GM23338 (cell line): ENCODE results near the gene GAREM1. TPM values are rescaled to one million over a fixed set of nuclear protein-coding genes. Genes with fewer than 3 reads are reported as not detected.

ENCODE experiments used
- ATAC-seq: fragments of 200-7000 bp; cut with Tn5 transposase; 3 replicates; pipeline ENCODE4 v1.9.1; 2020
- DNase-seq: peaks from one replicate; pipeline ENCODE4 v3.0.0-alpha.2; 2015; ENCODE audit warnings: low spot score
- H2AFZ ChIP-seq: fragments of 200-600 bp; sonication (generic); 2 replicates; pipeline ENCODE4 v1.8.0; 2016; ENCODE audit warnings: antibody characterized with exemption, mild to moderate bottlenecking, moderate library complexity
- H3F3A ChIP-seq: fragments of 200-600 bp; sonication (generic); replicated peaks from 2 replicates; pipeline ENCODE4 v1.8.0; 2017; ENCODE audit warnings: antibody characterized with exemption, mixed run types, low read depth
- H3K27ac ChIP-seq: fragments of 200-600 bp; sonication (generic); 2 replicates; pipeline ENCODE4 v1.6.1; 2016; ENCODE audit warnings: low read depth
- H3K27me3 ChIP-seq: fragments of 200-600 bp; sonication (generic); 2 replicates; pipeline ENCODE4 v1.8.0; 2016; ENCODE audit warnings: mild to moderate bottlenecking, mixed run types, moderate library complexity; ENCODE audit not compliant: insufficient read depth
- H3K36me3 ChIP-seq: fragments of 200-600 bp; sonication (generic); 2 replicates; pipeline ENCODE4 v1.8.0; 2016; ENCODE audit warnings: mild to moderate bottlenecking; ENCODE audit not compliant: insufficient read depth
- H3K4me1 ChIP-seq: fragments of 200-600 bp; sonication (generic); 2 replicates; pipeline ENCODE4 v1.8.0; 2016; ENCODE audit warnings: mild to moderate bottlenecking, moderate library complexity; ENCODE audit not compliant: insufficient read depth
- H3K4me2 ChIP-seq: fragments of 200-600 bp; sonication (generic); 2 replicates; pipeline ENCODE4 v1.7.1; 2017; ENCODE audit warnings: mixed run types
- H3K4me3 ChIP-seq: fragments of 200-600 bp; sonication (generic); 2 replicates; pipeline ENCODE4 v1.6.1; 2016; ENCODE audit warnings: mixed run types
- H3K79me2 ChIP-seq: fragments of 200-600 bp; sonication (generic); replicated peaks from 2 replicates; pipeline ENCODE4 v1.8.0; 2017; ENCODE audit warnings: mild to moderate bottlenecking; ENCODE audit not compliant: insufficient read depth
- H3K9me2 ChIP-seq: fragments of 200-600 bp; sonication (generic); 2 replicates; pipeline ENCODE4 v1.8.0; 2017; ENCODE audit not compliant: insufficient read depth
- H4K20me1 ChIP-seq: fragments of 200-600 bp; sonication (generic); replicated peaks from 2 replicates; pipeline ENCODE4 v1.8.0; 2017; ENCODE audit warnings: mild to moderate bottlenecking; ENCODE audit not compliant: insufficient read depth
- H3K27ac Mint-ChIP-seq: 2 replicates; pipeline ENCODE4 v1.8.0; 2020; ENCODE audit warnings: inconsistent platforms, mild to moderate bottlenecking, moderate library complexity, mixed read lengths
- H3K27me3 Mint-ChIP-seq: 3 replicates; pipeline ENCODE4 v1.8.0; 2022; ENCODE audit warnings: low read depth, mild to moderate bottlenecking, moderate library complexity, mixed read lengths, inconsistent platforms; ENCODE audit not compliant: insufficient read depth, poor library complexity
- H3K36me3 Mint-ChIP-seq: 3 replicates; pipeline ENCODE4 v1.8.0; 2021; ENCODE audit warnings: low read depth, mild to moderate bottlenecking, inconsistent platforms, moderate library complexity, mixed read lengths
- H3K4me1 Mint-ChIP-seq: 3 replicates; pipeline ENCODE4 v1.8.0; 2020; ENCODE audit warnings: mild to moderate bottlenecking, inconsistent platforms, mixed read lengths
- H3K4me3 Mint-ChIP-seq: 3 replicates; pipeline ENCODE4 v1.8.0; 2021; ENCODE audit warnings: moderate library complexity, mild to moderate bottlenecking, inconsistent platforms, mixed read lengths
- H3K9me3 Mint-ChIP-seq: 3 replicates; pipeline ENCODE4 v1.8.0; 2020; ENCODE audit warnings: moderate library complexity, mild to moderate bottlenecking, inconsistent platforms, mixed read lengths
- CTCF ChIP-seq, 2 experiments: fragments of 200-600 bp in 1 of 2; sonication (generic) in 1 of 2; conservative IDR thresholded peaks; 2 replicates each; pipeline versions ENCODE4 v1.5.1 to v1.6.1; 2016 to 2017; ENCODE audit warnings: antibody characterized with exemption in 2 of 2, low read depth in 2 of 2, mild to moderate bottlenecking in 2 of 2, moderate library complexity in 1 of 2
- EZH2 ChIP-seq: fragments of 200-600 bp; sonication (generic); IDR thresholded peaks from one replicate; pipeline ENCODE4 v1.8.0; 2017; ENCODE audit warnings: antibody characterized with exemption, mild to moderate bottlenecking, low read depth; ENCODE audit not compliant: unreplicated experiment
- EZH2phosphoT487 ChIP-seq: fragments of 200-600 bp; sonication (generic); IDR thresholded peaks from one replicate; pipeline ENCODE4 v1.8.1; 2018; ENCODE audit warnings: antibody characterized with exemption; ENCODE audit not compliant: unreplicated experiment
- JUNB ChIP-seq: IDR thresholded peaks from one replicate; pipeline ENCODE4 v1.6.1; 2016; ENCODE audit warnings: antibody characterized with exemption; ENCODE audit not compliant: unreplicated experiment
- NANOG ChIP-seq: IDR thresholded peaks from 2 replicates; pipeline ENCODE4 v1.6.1; 2016; ENCODE audit warnings: antibody characterized with exemption, borderline replicate concordance
- ZNF114 ChIP-seq: fragments of 250-450 bp; sonication (Bioruptor Pico); IDR thresholded peaks from 2 replicates; pipeline ENCODE4 v1.5.0; 2020; ENCODE audit warnings: mild to moderate bottlenecking, moderate library complexity
- ZNF331 ChIP-seq: fragments of 250-450 bp; sonication (Bioruptor Pico); IDR thresholded peaks from 2 replicates; pipeline ENCODE4 v1.5.0; 2020; ENCODE audit warnings: low read depth, mild to moderate bottlenecking, moderate library complexity
- polyA plus RNA-seq: library from polyadenylated mRNA; unstranded; fragments of >200 nt; fragmentation: Nextera tagmentation; extraction: Ambion mirVana; gene quantifications from 2 replicates; pipeline ENCODE4 v1.2.1, GENCODE V29; 2016
- total RNA-seq: library from RNA; depleted of rRNA; stranded (reverse); fragments of >200 nt; shearing (Covaris generic); gene quantifications from 2 replicates; pipeline ENCODE4 v1.2.3, GENCODE V29; 2014
- TF ChIP-seq, protein P1 (sequence below): IDR thresholded peaks from one replicate; pipeline ENCODE4 v1.6.1; 2018; ENCODE audit warnings: antibody characterized with exemption; ENCODE audit not compliant: unreplicated experiment

Gene GAREM1
- total and polyA plus RNA-seq, 2 experiments from 2014 or later = 2.7 to 6.0 TPM

DNA sequence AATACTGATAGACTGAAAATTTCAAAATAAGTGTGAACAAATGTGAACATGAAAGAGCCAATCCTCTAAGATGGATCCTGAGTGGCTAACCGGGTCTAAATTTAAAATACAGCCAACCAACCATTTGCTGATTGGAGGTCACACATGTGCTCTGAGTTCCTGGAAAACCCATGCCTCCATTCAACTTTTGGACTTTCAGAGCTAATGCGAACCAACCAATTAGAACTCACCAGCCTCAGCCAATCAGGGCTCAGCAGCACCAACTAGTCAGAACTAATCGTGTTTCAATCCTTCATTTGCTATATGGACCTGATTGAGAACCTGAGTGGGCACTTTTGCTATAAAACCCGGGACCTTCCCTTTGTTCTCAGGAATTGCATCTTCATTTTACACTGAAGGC is 169.3 kb downstream of the GAREM1 start:
- H3K27me3 ChIP-seq = no peaks in the 10 kb centered on the region
- no peaks in the 10 kb centered on the region for H3K36me3 Mint-ChIP-seq
- no peak overlapping the region for H3K27ac ChIP-seq
- H3K27me3 Mint-ChIP-seq = no peaks in the 10 kb centered on the region
- H3K27ac Mint-ChIP-seq = no peak overlapping the region
- TF ChIP-seq CTCF (conservative IDR thresholded peaks at IDR 0.05; ENCODE audit: low read depth in 2 of 2) (no peak), ZNF331 (no peak), NANOG (no peak), EZH2phosphoT487 (no peak), EZH2 (no peak), ZNF114 (CRISPR knock-in tag) (no peak)
- TF ChIP-seq, protein P1, sequence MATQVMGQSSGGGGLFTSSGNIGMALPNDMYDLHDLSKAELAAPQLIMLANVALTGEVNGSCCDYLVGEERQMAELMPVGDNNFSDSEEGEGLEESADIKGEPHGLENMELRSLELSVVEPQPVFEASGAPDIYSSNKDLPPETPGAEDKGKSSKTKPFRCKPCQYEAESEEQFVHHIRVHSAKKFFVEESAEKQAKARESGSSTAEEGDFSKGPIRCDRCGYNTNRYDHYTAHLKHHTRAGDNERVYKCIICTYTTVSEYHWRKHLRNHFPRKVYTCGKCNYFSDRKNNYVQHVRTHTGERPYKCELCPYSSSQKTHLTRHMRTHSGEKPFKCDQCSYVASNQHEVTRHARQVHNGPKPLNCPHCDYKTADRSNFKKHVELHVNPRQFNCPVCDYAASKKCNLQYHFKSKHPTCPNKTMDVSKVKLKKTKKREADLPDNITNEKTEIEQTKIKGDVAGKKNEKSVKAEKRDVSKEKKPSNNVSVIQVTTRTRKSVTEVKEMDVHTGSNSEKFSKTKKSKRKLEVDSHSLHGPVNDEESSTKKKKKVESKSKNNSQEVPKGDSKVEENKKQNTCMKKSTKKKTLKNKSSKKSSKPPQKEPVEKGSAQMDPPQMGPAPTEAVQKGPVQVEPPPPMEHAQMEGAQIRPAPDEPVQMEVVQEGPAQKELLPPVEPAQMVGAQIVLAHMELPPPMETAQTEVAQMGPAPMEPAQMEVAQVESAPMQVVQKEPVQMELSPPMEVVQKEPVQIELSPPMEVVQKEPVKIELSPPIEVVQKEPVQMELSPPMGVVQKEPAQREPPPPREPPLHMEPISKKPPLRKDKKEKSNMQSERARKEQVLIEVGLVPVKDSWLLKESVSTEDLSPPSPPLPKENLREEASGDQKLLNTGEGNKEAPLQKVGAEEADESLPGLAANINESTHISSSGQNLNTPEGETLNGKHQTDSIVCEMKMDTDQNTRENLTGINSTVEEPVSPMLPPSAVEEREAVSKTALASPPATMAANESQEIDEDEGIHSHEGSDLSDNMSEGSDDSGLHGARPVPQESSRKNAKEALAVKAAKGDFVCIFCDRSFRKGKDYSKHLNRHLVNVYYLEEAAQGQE = no peak
- H3K36me3 ChIP-seq = no peaks in the 10 kb centered on the region
- DNase-seq (no peak), ATAC-seq (no peak)
- H3K9me2 ChIP-seq = no peaks in the 10 kb centered on the region
- no peaks in the 10 kb centered on the region for H3F3A ChIP-seq
- no peaks in the 10 kb centered on the region for H3K4me1 ChIP-seq
- H3K4me1 Mint-ChIP-seq = no peaks in the 10 kb centered on the region
- no peak overlapping the region for H3K4me2 ChIP-seq
- no peaks in the 10 kb centered on the region for H3K79me2 ChIP-seq
- H3K4me3 ChIP-seq = no peak overlapping the region
- no peak overlapping the region for H3K4me3 Mint-ChIP-seq
- no peaks in the 10 kb centered on the region; the same call in 2 of the 3 replicates for H3K9me3 Mint-ChIP-seq
- no peaks in the 10 kb centered on the region; the same call in 1 of the 2 replicates for H4K20me1 ChIP-seq
- no peak overlapping the region for H2AFZ ChIP-seq

- Histone ChIP-seq H3K36me3 (no peaks in the 10 kb centered on the region), H2AFZ (no peak overlapping the region), H3K4me2 (no peak overlapping the region), H3F3A (no peaks in the 10 kb centered on the region), H3K9me2 (no peaks in the 10 kb centered on the region), H3K4me3 (no peak overlapping the region), H3K27me3 (no peaks in the 10 kb centered on the region), H3K4me1 (no peaks in the 10 kb centered on the region), H3K79me2 (no peaks in the 10 kb centered on the region), H4K20me1 (no peaks in the 10 kb centered on the region; the same call in 1 of the 2 replicates), H3K27ac (no peak overlapping the region)
- DNase-seq = no peak
- Mint-ChIP-seq H3K9me3 (no peaks in the 10 kb centered on the region; the same call in 2 of the 3 replicates), H3K4me3 (no peak overlapping the region), H3K4me1 (no peaks in the 10 kb centered on the region), H3K36me3 (no peaks in the 10 kb centered on the region), H3K27ac (no peak overlapping the region), H3K27me3 (no peaks in the 10 kb centered on the region)
- TF ChIP-seq JUNB (no peak), NANOG (no peak), EZH2phosphoT487 (no peak)
- no peak for ATAC-seq
Observed at GRCh38 chr18:32300914-32301313, 169.8 kb downstream of the GAREM1 start.
